NCI-H748 (cell line): ENCODE data around the gene BTRC.

ENCODE experiments used
- DNase-seq: peaks from one replicate; lab custom pipeline; 2025; ENCODE audit not compliant: unreplicated experiment; lab: John Stamatoyannopoulos, UW

The BTRC gene

DNA sequence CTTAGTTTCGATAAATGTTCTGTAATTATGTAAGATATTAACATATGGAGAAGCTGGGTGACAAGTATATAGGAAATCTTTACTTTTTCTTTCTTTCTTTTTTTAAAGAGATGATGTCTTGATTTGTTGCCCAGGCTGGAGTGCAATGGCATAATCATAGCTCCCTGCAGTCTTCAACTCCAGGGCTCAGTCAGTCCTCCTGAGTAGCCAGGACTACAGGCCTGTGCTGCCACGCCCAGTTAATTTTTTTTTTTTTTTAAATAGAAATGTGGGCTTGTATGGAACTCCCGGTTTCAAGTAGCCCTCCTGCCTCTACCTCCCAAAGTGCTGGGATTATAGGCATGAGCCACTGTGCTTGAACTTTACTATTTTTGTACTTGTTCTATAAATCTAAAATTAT, 122.4 kb downstream of the BTRC start:
- no peak for DNase-seq

DNA sequence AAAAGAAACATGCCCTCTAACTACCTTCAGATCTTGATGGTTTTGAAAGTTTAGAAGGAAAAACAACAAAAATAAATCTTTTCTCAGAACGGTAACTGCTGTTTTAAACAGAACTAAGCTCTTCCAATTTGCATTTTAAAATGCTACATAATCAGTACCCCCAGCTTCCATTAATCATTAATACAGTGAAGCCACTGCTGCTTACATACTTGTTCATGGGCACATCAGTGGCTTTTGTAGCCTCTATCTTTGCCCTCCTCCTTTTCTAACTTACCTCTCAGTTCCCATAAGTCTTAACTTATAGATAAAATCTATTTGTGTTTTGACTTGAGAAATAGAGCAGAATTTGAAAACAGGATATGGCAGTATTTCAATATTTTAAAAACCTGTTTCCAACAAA, 125.0 kb downstream of the BTRC start:
- DNase-seq: no peak

DNA sequence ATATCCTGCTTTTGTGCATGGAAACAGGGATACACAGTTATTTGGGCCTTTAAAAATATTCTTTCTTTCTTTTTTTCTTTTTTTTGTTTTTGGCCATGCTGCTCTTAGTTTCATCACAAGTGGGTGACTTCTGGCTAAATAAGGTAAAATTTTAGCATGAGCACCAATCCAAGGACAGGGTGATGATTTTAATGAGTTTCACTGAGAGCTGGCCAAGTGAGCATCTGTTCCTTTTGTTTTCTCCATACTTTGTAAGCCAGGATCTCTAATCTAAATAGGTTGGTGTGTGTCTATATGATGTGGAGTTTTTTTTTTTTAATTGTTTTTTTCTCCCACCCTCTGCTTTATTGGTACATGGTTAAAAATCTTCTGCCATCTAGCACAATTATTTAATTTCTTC, 127.3 kb downstream of the BTRC start:
- no peak for DNase-seq

DNA sequence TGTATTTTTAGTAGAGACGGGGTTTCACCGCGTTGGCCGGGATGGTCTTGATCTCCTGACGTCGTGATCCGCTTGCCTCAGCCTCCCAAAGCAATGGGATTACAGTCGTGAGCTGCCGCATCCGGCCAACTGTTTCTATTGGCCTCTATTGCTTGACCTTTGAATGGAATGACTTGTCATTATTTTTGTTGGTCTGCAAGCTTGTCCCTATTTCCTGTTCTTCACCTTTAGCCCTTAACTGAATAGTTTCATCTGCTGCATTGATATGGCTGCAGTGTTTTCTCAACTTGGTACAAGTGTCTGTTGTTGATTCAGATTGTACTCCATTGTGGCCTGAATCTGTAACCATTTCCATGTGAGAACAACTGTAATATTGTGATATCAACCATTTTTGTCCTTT, 128.6 kb downstream of the BTRC start:
- no peak for DNase-seq

DNA sequence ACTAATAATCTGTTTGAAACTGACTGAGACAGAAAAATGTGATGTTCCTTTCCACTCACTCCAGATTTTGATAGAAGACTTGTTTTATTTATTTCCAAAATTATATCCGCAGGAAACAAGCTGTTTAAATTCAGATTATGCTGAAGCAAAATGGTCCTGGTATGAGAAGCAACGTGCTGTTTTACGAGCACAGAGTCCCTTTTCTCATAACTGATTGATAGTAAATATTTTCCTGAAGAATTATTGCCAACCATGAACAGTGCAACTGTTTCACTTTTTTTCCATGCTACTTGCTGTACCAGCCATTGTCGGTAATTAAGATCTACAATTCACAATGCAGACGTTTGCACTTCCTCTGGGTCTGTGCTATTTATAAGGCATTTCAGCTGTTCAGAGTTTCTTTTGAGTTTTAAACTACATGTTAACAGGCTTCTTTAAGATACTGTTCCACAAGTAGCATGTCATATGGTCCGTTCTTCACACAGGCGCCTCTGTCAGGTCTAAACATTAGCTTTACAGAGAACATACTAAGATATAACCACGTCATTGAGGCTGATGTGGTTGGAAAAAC, 130.3 kb downstream of the BTRC start:
- DNase-seq: no peak

DNA sequence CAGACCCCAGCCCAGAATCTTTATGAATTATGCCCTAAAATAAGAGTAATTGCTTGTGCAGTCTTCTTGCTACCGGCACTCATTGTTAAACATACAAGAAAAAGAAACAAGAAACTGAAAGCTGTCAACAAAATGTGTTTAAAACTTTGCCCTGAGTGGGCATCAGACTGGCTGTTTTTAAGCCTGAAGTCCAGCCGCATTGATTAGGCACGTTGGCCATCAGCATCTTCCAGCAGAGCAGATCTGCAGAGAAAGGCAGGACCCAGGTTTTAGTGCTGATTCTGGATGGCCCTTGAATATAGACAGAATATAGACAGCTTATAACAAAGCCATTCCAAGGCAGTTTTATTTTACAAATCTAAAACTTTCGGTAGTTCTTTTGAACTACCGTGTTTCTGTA, 131.2 kb downstream of the BTRC start:
- no peak for DNase-seq

DNA sequence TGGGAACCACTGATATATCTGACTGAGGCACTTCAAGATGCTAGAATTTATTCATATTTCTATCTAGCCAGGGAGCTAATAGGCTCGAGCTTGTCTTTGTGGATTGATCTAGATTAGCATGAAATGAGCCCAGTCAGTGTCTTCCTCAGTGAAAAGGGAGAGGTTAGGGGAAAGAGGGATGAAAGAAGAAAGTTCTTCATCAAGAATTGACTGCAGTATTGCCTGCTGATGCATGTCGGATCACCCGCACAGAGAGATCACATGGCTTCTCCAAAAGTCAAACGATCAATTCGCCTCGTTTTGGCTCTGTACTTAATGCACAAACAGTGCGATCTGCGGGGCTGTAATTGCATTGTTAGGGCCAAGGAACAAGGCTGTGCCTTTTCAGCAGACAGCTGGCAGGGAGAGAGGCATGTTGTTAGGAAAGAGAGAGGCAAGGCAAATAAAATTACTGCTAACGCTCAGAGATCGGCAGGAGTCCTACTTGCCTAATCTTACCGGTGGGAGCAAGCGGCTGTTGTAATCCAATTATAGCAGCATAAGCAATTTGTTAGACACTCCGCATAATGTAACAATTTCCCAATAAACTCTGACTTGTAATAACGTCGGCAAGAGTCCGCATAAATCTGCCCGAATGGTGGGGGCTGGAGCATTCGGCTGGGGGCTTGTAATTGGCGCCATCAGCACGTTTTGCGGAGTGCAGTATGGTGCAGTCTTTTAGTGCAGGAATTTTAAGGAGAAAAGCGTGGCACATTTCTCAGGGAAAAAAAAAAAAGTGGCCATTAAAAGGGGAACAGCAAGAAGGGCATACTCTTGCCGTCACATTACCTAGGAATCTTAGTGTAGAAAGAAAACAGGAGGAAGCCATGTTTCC, 132.0 kb downstream of the BTRC start:
- peak; percentile 76 for DNase-seq

DNA sequence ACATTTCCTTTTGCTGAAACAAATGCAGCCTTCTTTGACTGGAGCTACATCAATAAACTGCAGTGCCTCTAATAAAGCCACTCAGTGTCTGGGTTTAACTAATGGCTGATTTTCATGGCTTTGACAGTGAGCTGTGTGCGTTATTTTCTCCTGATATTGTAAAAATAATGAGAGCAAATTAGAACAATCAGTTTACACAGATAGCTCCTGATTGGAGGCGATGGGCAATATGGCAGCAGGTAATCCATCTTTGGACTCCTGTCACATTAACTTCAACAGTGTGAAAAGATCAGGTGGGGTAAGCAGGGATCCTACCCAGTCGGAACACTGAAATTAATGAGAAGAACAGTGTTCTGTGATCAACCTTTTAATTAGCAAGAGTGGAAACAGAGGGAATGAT, 133.4 kb downstream of the BTRC start:
- DNase-seq: no peak

DNA sequence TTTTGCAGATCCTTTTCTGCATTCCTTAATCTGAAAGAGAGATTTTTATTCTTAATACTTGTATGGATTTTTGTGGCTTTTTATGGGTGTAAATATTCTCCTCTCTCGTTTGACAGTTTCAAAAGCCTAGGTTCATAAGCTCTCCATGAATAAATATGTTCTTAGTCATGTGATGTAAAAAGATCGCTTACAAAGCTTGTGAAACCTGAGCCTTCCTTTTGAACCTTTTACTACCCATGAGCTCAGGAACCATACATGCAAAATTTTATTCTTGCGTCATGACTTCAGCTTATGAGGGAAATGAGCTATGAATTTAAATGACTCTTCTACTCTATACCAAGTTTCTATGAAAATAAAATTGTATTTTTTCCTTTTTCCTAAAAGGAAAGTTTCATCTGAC, 135.4 kb downstream of the BTRC start:
- peak; percentile 74 for DNase-seq

DNA sequence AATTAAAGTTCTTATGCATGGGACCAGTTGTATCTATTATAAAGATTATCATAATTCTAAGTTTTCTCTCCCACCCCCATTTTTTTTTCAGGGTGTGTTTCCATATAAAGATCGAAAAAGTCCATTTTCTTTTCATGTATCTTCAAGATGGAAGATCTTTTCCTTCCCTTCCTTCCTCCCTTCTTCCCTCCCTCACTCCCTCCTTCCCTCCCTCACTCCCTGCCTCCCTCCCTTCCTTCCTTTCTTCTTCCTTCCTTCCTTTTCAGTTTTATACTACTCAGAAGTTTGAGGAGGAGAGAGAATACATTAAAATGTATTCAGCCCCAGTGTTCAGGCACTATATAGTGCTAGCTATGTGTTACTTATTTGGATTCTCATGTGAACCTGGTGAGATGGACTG, 136.1 kb downstream of the BTRC start:
- no peak for DNase-seq

DNA sequence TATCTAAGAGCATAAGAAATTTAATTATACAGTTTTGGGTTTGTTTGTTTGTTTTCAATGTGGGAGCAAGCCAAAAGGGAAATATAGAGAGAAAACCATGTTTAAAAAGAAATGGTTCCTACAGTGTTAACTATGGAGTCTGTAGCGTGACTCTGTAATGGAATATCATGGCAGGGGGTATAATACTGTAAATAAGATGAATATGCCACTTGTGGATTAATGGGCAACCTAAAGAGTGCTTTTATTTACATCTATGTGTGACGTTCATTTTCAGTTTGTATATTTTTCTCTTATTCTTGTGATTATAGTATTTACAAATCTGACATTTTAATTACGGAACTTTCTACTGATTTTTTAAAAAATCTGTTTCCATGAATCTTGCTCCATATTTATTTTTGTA, 138.2 kb downstream of the BTRC start:
- DNase-seq: peak; percentile 52

DNA sequence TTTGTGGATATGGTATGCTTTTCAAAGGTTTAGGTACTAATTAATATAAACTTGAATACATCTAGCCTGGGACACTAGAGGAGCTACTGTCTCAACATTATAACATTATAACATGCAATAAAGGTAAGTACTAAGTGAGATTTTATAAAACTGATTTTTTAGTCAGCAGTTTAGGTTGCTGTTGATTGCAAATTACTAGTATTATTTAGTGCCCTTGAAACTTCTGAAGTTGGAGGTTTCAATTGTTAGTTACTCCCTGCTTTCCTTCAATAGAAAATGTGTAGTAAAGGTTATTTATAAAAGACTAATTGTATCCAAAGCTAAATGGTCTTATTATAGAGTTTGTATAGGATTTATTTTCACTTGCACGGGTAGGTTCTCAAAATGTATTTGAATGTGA, 138.8 kb downstream of the BTRC start:
- no peak for DNase-seq

DNA sequence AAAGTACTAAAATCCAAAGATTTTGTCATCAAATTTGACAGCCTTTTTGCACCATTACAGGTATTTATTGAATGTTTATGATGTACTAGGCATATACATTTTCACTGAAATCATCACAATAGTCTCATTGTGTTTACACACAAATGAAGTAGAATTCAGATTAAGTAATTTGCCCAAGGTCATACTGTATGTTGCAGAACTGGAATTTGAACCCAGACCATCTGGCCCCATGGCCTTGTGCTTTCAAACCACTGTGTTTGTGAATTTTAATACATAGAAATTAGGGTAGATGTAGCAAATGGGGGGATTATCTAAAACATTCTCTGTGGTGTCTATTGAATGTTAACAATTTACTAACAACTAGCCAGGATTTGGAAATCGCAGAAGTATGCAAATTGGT, 139.3 kb downstream of the BTRC start:
- no peak for DNase-seq

DNA sequence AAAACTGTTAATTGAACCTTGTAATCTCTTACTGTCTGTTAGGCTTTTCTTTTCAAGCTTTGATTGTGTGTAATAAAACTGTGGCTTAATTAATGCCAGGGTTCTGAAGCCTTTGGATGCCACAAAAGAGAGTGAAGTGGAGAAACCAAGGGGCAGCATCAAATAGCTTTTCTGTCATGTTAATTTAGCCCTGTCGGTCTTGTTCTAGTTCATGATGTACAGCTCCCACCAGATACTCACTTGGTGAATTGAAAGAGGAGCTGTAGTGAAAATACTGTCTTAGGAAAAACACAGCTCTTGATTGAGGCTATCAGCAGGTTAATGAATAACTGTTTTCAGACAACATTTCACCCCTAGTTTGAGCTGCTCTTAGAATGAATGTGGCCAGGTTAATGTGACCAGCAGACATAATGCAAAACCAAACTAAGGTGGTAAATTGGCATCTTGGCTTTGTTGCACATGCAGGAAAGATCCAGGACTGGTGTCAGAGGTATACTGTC, 139.9 kb downstream of the BTRC start:
- no peak for DNase-seq

DNA sequence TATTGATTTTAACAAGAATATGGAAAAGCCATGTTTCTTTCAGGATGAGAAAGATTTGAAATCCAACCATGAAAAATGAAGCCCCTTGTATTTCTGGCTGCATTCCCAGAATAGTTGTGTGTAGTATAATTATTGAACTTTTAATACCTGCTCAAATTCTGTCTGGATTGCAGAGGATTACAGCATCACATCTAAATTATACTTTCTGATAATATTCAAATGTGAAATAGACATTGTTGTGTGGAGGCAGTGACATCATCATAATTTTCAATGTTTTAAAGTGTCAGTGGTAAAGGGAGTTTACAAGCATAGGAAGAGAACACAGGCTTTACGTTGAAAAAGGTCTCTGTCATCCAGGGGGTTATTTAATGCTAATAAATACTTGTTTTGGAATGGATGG, 140.7 kb downstream of the BTRC start:
- DNase-seq: no peak

DNA sequence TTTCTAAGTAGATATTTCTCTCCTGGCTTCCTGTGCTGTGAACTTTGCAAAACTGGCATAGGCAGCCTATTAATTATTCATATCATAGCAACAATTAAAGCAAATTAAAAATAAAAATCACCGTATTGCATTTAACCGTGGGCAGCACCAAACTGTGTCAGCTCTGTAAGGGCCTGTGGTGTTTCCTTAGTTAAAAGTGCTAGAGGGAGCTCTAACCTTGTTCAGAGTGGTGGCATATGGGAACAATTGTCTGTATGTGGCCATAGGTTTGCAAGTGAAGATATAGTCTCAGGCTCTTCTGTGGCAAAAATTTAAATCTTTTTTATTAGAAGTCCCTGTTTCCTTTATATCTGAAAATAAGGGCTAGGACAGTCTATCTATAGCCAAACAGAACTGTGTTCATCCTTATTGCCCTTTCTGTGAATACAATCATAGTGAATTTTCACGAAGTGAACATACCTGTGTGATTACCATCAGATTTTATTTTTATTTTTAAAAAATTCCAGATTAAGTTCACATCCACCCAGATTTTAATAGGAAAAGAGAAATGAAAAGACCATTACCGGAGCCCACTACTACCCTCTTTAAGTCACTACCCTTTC, 141.5 kb downstream of the BTRC start:
- no peak for DNase-seq

DNA sequence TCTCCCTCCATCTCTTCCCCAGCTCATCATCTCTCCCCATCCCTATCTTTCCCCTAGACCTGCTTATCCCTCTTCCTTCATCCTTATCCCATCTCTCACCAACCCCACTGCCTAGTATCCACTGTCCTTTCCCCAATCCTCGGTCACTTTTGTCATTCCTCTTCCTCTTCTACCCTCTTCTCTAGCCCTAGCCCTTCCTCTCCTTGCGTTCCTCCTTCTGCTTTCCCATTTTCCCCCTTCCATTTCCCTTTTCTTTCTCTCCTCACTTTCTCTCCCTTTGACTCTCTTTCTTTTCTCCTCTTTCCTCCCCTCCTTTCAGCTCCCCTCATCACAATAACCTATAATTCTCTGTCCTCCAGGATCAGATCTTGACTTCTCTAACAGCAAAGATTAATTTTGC, 150.5 kb downstream of the BTRC start:
- DNase-seq: no peak

DNA sequence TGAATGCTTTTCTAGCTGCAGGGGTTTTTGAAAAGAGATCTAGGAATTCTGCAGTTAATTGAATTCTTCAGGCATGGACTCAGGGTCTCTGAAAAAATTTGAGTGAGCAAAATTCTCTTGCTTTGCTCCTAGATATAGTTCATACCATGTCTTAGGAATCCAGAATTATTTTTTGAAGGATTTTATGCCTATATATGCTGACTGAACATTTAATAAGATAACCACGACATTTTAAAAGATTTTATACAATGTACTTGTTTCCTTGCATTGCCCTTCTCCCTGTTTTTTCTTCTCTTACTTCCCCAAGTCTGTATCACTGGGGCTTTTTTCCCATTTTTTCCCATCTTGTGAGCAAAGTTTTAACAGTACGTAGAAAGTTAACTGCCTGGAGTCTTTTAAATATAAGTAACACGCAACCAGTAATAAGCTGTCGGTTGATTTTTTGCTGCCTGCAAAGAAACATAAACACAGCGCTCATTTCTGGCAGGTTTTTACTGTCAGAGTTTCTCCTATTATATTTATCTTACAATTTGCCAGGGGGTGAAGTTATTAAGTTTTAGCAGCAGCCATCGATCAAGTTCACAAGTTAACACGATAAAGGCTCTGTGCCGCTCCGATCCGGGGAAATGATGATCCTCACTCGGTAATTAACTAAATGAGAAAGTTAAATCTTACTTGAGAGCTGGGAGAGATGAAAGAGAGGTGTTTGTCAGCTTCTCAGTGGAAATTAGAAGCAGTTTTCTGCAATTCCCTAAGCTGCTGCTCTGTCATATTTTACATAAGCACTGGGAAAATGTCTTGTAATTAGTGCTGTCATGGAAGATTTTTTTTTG, 153.1 kb downstream of the BTRC start:
- no peak for DNase-seq

DNA sequence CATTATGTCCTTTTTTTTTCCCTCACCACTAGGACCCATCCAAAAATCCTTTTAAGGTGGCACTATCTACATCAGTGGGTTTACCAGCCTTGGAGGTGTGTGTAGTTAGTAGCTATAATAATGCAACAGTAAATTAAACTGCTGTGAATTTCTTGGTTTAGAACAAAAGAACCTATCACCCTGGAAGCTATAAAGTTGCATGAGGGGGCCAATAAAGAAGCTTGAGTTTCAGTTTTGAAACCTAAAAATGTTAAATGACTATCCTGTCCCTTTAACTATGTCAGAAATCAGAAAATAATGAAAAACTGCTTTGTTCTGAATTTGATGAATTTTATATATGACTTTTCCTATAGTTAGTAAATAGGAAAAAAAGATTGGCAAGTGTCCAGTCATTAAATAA, 153.9 kb downstream of the BTRC start:
- DNase-seq: no peak

DNA sequence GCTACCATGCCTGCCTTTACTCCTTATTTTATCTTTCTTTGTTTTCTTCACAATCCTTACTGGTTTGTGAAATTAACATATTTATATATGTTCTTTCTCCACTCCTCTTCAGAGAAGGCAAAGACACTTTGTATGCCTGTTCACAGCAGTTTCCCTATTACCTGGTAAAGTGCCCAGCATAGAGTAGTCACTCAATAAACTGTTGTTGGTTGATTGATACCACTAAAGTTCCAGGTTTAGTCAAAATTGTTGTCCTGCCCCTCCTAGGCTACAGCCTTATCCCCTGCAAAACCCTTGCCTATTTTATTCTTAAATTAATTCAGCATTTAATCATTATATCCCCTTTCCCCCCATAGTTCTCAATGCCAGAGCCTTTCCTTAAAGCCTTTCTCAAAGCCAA, 158.0 kb downstream of the BTRC start:
- DNase-seq: no peak

DNA sequence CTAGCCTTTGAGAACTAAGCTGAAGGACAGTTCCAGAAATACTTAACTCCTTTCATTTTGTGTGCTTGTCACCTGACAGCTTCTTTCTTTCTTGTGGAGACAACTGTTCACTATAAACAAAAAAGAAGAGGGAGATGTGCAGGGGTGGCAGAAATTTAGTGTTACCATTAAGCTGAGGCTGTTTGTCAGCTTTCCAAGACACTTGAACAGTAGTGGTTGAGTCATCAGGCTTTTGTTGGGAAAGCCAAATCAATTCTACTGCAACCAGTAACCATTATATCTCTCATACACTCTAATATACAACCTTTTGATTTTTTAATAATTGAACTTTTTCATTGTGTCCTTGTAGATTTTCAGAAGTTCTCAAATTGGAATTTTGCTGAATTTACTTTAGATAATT, 158.8 kb downstream of the BTRC start:
- DNase-seq: no peak
